Neural cell (in vitro differentiated cells): Measurements from ENCODE around the gene LZTS3.

Experiments
- CTCF ChIP-seq: fragments of 450-650 bp; IDR thresholded peaks from 2 replicates; pipeline ENCODE4 v1.5.1; 2014; ENCODE audit warnings: antibody characterized with exemption, mild to moderate bottlenecking, moderate library complexity; ENCODE audit not compliant: poor library complexity, severe bottlenecking
- POLR2AphosphoS5 ChIP-seq: IDR thresholded peaks from 2 replicates; pipeline ENCODE4 v1.6.1; 2012
- RAD21 ChIP-seq: fragments of 450-650 bp; conservative IDR thresholded peaks from 2 replicates; pipeline ENCODE4 v1.6.1; 2014; ENCODE audit warnings: antibody characterized with exemption, mild to moderate bottlenecking, moderate library complexity
- REST ChIP-seq: IDR thresholded peaks from 2 replicates; pipeline ENCODE4 v1.6.1; 2012; ENCODE audit warnings: borderline replicate concordance
- TAF1 ChIP-seq: IDR thresholded peaks from 2 replicates; pipeline ENCODE4 v1.6.1; 2012; ENCODE audit warnings: low read depth

GRCh38 chr20:3134151-3134550 lies 39.2 kb downstream of the LZTS3 start:
- TF ChIP-seq TAF1 = no peak
- TF ChIP-seq CTCF = no peak
- no peak for TF ChIP-seq REST
- TF ChIP-seq POLR2AphosphoS5 = no peak
- no peak for TF ChIP-seq RAD21
